ENCODE data around the gene PHF2.

PHF2 gene

DNA sequence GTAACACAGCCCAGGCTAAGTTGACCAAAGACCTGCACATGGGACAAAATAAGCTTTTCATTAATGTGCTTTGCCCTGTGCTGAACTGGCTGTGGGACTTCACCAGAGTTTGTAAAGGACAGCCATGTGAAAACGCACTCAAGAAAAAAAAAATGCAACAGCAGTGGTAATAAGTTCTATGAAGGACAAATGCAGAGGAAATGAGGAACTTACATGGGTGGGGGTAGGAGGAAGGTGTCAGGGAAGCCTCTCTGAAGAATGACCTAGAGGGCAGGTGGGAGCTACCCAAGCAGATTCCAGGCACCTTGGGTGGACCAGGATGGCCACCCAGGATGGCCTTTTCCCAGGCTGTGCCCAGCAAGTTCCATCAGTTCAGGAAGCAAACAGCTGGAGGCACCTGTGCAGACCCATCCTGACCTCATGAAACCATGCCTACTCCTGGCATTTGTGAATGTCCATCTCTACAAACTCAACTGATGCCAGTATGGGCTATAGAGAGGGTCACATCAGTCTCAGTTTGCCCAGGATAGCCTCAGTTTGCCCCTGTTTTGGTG is 6.7 kb upstream of the PHF2 start:
- peak; percentile 30 for DNase-seq

- no peak for DNase-seq
Observed at GRCh38 chr9:93572221-93572620, 4.2 kb upstream of the PHF2 start.

DNA sequence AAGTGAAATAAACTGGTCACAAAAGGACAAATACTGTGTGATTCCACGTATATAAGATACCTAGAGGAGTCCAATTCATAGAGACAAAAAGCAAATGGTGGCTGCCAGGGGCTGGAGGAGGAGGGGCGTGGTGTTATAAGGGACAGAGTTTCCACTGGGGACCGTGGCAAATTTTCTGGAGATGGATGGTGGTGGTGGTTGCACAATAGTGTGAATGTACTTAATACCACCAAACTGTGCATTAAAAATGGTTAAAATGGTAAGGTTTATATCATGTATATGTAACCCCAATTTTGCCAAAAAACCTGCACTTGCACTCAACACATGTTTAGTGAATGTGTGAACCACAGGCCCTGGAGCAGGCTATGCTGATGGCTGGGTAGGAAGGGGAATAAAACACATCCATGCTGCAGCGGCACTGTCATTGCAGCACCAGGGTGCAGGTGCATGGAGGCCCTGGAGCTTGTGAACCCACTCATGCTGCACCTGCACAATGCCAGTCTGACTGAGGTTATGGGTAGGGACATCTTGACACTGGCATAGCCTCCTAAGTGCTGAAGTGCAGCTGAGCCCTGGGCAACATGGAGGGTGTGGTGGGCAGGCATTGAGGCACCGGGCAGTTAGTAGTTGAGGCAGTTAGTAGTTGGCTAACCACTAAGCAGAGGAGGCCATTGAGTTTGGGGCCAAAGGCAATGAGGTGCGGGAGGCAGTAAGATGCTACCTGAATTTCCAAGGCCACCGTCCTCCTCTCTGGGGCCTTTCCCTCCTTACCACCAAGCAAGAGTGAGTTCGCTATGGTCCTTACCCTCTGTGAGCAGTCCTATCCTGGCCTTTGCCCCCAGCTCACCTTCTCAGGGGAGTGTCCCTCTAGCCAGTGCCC is 3.5 kb upstream of the PHF2 start:
- peak; percentile 40 for DNase-seq

GRCh38 chr9:93573516-93573828 is 2.9 kb upstream of the PHF2 start:
- peak; percentile 33 for DNase-seq

DNA sequence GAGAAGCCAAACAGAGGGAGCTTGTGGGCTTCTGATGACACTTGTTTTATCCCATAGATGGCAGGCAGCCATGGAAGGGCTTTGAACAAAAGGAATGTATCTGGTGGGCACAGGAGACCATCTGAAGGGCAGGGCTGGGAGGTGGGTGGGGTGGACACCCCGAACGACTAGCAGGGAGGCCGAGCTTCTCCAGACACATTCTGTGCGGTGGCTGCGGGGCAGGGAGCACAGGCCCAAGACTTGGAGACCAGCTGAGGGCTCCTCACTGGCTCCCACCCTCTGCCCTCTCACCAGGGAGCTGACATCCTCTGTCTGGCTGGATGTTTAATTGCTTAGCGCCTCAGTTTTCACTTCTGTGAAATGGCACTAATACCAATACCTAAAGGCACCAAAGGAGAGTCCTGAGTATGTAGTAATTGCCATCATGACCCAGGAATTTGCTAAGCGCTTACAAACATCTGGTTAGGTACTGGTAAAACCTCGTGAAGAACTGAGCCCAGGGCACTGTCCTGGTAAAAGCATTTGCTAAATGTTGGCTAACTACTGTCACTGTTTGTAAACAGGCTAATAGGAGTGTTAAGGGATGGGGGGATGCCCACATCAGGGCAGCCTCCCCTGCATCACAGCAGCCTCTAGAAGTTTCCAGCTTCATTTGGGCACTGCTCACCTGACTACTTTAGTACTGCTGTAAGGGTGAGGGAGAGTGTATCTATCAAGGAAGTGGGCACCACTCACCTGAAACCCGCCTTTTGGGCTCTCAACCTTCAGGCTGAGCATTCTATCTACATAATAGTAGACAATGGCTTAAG is 2.1 kb upstream of the PHF2 start:
- DNase-seq = peak; percentile 51

- DNase-seq = peak; percentile 56
Observed at GRCh38 chr9:93574900-93575795, 1.2 kb upstream of the PHF2 start.

DNA sequence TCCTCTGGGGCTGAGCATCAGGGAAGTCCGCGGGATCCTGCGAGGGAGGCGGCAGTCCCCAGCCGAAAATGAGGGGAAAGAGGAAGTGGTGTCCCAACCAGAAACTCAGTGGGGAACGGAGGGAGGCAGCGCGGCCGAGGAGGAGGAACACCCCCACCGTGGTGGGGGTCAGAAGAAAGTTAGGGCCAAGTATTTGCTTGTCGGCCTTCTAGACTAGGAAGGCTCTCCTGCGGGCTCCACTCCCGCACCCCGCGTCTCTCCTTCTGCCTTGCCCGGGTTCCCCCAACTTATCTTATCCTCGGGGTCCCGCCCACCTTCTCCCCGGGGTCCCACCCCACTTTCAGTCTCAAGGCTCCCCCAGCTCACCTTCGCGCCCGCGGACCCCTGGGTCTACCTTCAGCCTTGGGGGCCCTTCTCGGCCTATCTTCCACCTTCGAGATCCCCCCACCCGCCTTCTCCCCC is 557 bp upstream of the PHF2 start:
- peak; percentile 84 for DNase-seq

DNA sequence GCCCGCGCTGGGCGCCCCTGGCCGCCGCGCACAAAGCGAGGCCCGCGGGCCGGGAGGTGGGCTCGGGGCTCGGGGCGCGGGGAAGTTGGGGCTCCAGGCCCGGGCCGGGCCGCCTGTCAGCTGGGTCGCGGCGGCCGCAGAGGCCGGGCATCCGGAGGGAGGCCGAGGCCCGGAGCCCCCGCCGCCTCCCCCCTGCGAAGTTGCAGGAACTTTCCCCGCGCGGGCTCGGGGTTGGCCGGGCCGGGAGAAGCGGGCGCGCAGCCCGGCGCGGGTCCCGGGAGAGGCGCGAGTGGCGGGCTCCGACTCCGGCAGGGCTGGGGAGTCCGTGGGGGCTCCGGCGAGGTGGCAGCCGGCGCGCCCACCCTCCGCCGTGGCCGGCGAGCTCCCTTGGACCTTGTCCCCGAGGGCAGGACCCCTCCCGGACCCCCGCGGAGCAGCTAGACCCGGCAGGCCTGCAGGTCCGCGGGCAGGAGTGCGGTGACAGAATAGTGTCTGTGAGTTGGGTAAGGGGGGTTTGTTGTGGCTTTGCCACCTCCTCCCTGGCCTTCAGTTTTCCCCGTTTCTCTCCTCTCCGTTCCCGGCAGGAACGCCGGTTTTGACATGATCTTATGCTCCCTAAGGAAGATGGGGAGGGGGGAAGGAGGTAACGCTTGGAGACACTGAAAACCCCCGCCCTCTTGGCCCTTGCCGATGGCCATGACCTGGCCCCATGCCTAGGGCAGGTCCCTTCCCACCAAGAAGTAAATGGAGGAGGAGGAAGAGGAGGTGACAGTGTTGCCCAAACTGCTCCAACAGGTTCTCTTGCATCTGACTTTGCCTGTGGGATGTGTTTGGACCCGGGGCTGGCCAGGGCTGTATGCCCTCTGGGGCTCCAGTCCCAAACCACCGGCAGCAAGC is 942 bp downstream of the PHF2 start:
- peak; percentile 74 for DNase-seq

GRCh38 chr9:93577975-93578682 is 1.7 kb downstream of the PHF2 start:
- peak; percentile 61 for DNase-seq

GRCh38 chr9:93578844-93579243 is 2.5 kb downstream of the PHF2 start:
- peak; percentile 50 for DNase-seq

- DNase-seq = peak; percentile 56
Observed at GRCh38 chr9:93579711-93580516, 3.5 kb downstream of the PHF2 start.

DNA sequence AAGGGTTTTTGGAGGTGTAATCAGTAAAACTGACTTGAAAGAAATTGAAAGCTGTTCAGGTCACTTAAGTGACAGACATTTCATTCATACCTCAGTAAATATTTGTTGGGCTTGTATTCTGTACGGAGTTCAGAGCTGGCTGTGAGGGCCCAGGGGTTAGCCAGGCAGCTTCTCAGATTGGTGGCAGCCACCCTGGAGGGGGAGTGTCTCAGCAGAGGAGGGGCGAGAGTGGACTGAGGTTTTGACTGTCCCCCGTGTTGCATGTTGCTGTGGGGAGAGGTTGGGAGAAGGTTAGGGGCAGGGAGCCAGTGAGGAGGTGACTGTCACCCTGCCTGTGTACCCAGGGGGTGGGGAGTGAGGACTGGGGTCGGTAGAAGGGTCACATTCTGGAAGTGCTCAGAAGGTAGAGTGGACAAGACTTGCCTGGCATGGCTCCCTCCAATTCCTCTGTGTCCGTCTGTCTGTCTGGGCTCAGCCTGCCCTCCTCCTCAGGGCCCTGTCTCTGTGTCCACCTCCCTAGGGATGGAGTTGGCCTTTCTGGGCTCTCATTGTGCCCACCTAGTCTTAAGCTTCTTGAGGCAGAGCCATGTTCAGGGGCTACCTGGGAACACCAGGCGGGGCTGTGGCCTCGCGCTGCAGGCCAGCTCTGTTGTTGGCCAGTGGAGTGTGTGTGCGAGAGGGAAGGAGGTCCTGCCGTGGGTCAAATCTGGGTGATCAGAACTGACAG is 4.4 kb downstream of the PHF2 start:
- DNase-seq = peak; percentile 40

DNA sequence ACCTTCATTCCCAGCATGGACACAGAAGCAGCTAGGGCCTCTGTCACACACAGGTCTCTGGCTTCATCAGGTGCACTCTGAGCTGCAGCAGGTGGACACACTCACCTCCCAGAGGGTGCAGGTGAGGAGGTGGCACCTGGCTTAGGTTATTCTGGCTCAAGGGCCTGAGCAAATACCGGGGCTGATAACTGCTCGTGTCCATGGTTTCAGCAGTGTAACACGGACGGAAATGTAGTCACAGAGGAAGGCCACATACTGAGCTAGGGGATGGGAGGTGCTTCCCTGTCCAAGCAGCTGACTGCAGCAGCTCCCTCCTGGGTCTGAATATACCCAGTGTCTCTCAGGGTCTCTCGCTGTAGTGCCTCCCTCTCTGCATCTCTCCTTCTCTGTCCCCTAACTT is 5.7 kb downstream of the PHF2 start:
- peak; percentile 41 for DNase-seq

GRCh38 chr9:93582550-93582949 is 6.2 kb downstream of the PHF2 start:
- DNase-seq = no peak

DNA sequence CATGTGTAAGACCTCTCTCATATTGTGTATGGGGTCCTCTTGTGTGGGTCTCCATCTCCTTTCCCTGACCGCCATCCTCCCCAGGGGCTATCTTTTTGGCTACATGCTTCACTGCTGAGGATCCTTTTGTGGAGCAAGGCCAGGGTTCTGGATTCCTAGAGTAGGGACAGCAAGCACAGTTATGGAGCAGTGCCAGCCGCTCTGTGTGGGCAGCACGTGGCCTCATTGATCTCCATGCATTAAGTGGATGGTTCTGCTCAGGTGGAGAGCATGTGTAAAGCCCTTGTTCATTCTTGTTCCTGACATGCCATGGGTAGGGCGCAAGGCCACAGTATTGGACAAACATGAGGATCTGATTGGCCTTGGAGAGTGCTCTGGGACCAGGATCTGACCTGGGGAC is 8.9 kb downstream of the PHF2 start:
- DNase-seq = peak; percentile 37

- peak; percentile 41 for DNase-seq
Observed at GRCh38 chr9:93585695-93586094, 9.3 kb downstream of the PHF2 start.

DNA sequence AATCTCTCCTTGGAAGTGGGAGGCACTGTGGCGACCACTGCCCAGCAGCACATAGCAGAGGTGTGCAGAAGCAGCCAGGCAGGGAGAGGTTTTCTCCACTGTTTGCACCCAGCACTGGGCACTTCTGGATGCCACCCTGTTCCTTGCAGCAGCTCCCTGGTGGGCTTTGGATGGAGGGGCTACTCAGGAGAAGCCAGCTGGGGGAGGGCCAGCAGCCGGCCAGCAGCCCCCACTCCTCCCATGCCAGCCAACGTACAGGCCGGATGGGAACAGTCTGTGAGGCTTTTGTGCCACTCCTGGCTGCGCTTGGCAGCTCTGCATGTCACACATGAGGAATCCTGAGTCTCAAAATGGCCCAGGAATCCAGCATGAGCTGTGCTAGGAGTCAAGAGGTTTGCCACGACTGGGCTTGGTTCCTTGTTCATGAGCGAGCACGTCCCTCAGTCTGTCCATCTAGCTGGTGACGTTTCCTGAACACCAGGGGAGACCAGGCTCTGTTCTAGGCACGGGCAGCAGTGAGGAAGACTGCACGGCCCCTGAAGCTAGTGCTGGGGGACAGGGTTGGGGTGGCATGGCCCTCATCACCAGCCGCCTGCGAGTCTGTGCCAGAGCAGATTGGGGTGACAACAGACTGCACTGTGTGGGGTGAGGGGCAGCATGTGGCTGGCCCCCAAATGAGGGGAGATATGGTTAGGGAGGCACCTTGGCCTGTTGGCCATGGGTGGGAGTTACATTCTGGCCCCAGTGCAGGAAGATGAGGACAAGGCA is 10.1 kb downstream of the PHF2 start:
- DNase-seq = peak; percentile 48

DNA sequence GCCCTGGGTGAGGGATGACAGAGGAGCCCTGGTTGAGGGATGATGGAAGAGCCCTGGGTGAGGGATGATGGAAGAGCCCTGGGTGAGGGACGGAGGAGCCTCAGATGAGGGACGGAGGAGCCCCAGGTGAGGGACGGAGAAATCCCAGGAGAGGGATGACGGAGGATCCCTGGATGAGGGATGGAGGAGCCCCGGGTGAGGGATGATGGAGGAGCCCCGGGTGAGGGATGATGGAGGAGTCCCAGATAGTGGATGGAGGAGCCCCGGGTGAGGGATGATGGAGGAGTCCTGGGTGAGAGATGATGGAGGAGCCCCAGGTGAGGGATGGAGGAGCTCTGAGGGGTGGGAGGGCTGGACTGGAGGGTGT is 10.9 kb downstream of the PHF2 start:
- peak; percentile 43 for DNase-seq

All from activated CD8-positive, alpha-beta memory T cell treated with anti-CD3 and anti-CD28 coated beads for 24 hours (primary cell).